GM18499 (cell line): ENCODE results near the gene CYP4Z1.
"Not testable (repeated sequence)": the region's sequence is repeated elsewhere in the genome, so short reads cannot be mapped to it uniquely, and the experiment has no call there.

Experiments
- ATAC-seq: cut with Tn5 transposase; IDR thresholded peaks from one replicate; pipeline ENCODE4 v1.9.1; 2021; ENCODE audit warnings: moderate number of reproducible peaks; ENCODE audit not compliant: insufficient read depth, unreplicated experiment

Gene CYP4Z1

GRCh38 chr1:47126997-47127396, 60.0 kb downstream of the CYP4Z1 start:
- not testable (repeated sequence) for ATAC-seq

- no peak for ATAC-seq
Observed at GRCh38 chr1:47128221-47128620, 61.2 kb downstream of the CYP4Z1 start.

GRCh38 chr1:47128854-47129253, 61.8 kb downstream of the CYP4Z1 start:
- not testable (repeated sequence) for ATAC-seq

- ATAC-seq = not testable (repeated sequence)
Observed at GRCh38 chr1:47129489-47130230, 62.6 kb downstream of the CYP4Z1 start.

GRCh38 chr1:47132665-47133064, 65.6 kb downstream of the CYP4Z1 start:
- ATAC-seq = not testable (repeated sequence)

- ATAC-seq = no peak
Observed at GRCh38 chr1:47137198-47137597, 70.2 kb downstream of the CYP4Z1 start, which contains the start of gene CYP4A22. Gene CYP4A22 (plus strand): TSS chr1:47137441. CDS start chr1:47137486, 45 bp downstream.

- ATAC-seq = no peak
Observed at GRCh38 chr1:47137925-47138615, 71.0 kb downstream of the CYP4Z1 start.

GRCh38 chr1:47140358-47140757, 73.3 kb downstream of the CYP4Z1 start:
- not testable (repeated sequence) for ATAC-seq

GRCh38 chr1:47143654-47144053, 76.6 kb downstream of the CYP4Z1 start:
- not testable (repeated sequence) for ATAC-seq

GRCh38 chr1:47146495-47146894, 79.5 kb downstream of the CYP4Z1 start:
- not testable (repeated sequence) for ATAC-seq

- no peak for ATAC-seq
Observed at GRCh38 chr1:47147047-47147785, 80.2 kb downstream of the CYP4Z1 start.

GRCh38 chr1:47149162-47149561, 82.1 kb downstream of the CYP4Z1 start:
- not testable (repeated sequence) for ATAC-seq

- not testable (repeated sequence) for ATAC-seq
Observed at GRCh38 chr1:47156457-47156856, 89.4 kb downstream of the CYP4Z1 start.

- not testable (repeated sequence) for ATAC-seq
Observed at GRCh38 chr1:47157957-47158356, 90.9 kb downstream of the CYP4Z1 start.

- no peak for ATAC-seq
Observed at GRCh38 chr1:47160716-47161115, 93.7 kb downstream of the CYP4Z1 start.

- ATAC-seq = no peak
Observed at GRCh38 chr1:47161298-47162040, 94.4 kb downstream of the CYP4Z1 start.

- ATAC-seq = no peak
Observed at GRCh38 chr1:47164552-47164951, 97.5 kb downstream of the CYP4Z1 start.
